DMS114 treated with DMSO at 0.1 percent for 48 hours (cell line): ENCODE results near the gene KCNH6.
A peak's percentile ranks its signal among the peaks of the same experiment; 100 is the strongest.

ENCODE experiments used
- DNase-seq: peaks from one replicate; lab custom pipeline; 2025; ENCODE audit not compliant: unreplicated experiment; lab: John Stamatoyannopoulos, UW

The KCNH6 gene

GRCh38 chr17:63523253-63523855, at the start of gene KCNH6:
KCNH6 (plus strand) TSS chr17:63523358; CDS start chr17:63523414, 56 bp downstream.
- DNase-seq, result no peak

GRCh38 chr17:63474174-63474573, 49.0 kb upstream of the KCNH6 start:
- DNase-seq, result no peak

DNA sequence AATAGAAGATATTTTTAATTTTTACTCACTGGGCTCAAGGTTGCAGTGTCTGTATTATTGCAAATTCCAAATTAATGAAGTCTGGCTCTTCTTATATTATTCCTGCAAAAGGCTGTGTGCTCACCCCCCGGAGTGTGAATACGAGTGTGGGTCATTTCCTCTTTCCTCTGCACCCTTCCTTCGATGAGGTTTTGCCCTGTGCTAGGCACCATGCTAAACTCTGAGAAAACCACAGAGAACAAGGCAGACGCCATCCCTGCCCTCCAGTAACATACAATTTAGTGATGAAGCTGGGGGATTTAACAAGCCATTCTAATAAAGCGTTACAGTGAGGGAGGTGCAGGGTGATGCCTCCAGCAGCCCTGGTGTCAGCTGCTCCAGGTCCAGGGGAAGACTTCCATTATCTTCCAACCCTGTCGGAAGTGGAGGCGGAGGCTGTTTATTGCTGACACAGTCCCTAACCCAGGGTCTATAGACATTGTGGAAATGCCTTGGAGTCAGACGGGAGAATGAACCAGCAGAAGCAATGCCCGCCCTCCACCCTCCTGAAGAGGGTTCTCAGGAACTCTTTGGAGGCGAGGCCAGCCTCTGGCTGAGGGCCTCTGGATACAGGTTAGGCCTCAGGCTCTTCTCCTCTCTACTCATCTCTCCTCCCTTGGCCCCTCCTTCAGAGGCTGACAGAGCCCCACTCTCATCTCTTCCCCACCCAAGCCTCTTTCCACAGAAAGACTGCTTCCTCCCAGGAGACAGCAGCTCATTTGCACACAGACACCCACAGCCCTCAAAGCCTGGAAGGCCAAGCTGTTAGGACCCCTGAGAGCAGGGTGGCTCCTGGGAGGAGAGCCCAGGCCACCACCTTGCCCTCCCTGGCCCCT, 48.3 kb upstream of the KCNH6 start:
- no peak for DNase-seq

GRCh38 chr17:63475491-63476412, 47.4 kb upstream of the KCNH6 start:
- no peak for DNase-seq

DNA sequence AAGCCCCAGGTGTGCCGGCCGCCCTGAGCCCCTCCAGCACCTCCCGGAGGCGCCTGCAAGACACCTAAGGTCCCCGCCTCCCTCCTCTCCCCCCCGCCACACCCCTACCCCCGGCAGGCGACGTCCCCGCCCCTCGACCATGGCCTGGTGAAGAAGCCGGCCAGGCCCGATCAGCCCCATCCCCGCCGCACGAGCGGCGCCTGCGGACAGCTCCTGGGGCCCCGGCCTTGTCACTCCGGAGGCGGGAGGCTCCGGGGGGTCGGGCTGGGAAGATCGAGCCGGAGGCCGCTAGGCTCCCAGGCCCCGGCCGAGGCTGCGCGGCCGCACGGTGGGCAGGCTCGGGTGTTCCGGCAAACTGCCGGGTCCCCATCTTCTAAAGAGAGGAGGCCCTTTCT, 46.7 kb upstream of the KCNH6 start:
- no peak for DNase-seq

DNA sequence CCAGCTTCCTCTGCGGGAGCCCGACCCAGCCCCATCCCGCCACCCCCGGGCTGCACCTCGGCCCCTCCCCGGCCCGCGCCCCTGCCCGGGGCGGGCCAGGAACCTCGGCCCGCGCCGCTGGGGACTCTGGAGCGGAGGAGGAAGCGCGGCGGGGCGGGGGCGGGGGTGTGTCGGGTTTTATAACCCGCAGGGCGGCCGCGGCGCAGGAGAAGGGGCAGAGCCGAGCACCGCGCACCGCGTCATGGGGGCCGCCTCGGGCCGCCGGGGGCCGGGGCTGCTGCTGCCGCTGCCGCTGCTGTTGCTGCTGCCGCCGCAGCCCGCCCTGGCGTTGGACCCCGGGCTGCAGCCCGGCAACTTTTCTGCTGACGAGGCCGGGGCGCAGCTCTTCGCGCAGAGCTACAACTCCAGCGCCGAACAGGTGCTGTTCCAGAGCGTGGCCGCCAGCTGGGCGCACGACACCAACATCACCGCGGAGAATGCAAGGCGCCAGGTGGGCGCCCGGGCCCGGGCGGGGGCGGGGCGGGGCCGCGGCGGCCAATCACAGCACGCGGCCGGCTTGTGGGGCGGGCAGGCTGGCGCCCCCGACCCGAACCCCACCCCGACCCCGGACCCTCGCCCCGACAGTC, 46.2 kb upstream of the KCNH6 start, which contains the start of gene ACE:
ACE (plus strand) TSS at position 208 of the 626 bp plus-strand sequence; CDS start at position 242, 34 bp downstream.
- no peak for DNase-seq

- no peak for DNase-seq
Measured at GRCh38 chr17:63477480-63478440, 45.4 kb upstream of the KCNH6 start.

- peak; percentile 27 for DNase-seq
Measured at GRCh38 chr17:63478814-63479494, 44.2 kb upstream of the KCNH6 start.

DNA sequence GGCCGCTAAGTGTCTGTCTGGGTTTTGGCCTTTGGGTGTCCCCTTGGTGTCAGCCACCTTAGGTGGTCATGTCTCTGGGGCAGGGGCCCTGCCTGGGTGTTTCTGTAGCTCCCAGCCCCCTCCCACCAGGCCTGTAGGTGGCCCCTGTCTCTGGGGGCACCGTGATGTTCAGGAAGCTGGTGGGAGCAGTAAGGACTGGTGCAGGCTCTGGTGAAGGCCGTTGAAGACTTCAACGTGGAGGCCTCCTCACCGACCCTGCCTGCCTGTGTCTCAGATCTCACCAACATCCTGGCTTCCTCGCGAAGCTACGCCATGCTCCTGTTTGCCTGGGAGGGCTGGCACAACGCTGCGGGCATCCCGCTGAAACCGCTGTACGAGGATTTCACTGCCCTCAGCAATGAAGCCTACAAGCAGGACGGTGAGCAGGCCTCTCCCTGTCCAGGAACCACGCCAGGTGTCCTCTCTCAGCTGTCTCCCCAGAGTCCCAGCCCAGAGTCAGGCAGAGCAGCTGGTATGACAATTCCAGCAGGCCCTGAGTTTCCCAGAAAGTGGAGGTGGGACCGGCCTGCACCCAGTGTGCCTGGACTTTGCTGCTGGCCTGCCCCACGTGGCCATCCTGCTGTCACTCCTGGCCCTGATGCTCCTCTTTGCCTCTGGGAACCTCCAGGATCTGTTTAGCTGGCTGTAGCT, 43.5 kb upstream of the KCNH6 start:
- DNase-seq, result no peak

DNA sequence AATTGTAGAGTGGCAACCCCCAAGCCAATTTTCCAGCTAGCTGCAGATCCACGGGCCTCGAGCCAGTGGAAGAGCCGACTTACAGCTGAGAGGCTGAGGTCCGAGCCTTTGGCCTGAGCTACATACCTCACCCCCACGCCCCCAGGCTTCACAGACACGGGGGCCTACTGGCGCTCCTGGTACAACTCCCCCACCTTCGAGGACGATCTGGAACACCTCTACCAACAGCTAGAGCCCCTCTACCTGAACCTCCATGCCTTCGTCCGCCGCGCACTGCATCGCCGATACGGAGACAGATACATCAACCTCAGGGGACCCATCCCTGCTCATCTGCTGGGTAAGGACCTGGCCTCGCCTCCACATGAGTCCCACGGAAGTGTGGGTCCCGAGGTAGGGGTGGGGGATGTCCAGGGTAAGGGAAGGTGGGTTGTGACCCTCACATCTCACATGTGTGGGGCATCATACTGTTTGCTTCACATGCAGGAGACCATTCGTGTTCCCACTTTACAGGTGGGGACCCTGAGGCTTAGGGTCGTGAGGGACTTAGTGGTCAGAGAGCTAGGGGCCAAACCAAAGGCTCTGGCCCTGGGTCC, 42.9 kb upstream of the KCNH6 start:
- DNase-seq, result no peak

- no peak for DNase-seq
Measured at GRCh38 chr17:63480826-63481487, 42.2 kb upstream of the KCNH6 start.

DNA sequence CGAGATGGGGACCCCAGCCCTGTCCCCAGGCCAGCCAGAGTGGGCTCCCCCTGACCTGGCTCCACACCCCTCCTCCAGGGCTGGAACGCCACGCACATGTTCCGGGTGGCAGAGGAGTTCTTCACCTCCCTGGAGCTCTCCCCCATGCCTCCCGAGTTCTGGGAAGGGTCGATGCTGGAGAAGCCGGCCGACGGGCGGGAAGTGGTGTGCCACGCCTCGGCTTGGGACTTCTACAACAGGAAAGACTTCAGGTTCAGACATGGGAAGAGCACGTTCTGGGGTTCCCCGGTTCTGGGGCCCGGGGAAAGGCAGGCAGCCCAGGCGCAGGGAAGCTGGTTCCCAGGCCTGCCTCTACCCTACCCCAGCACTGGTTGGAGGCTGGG, 41.7 kb upstream of the KCNH6 start:
- DNase-seq, result no peak

DNA sequence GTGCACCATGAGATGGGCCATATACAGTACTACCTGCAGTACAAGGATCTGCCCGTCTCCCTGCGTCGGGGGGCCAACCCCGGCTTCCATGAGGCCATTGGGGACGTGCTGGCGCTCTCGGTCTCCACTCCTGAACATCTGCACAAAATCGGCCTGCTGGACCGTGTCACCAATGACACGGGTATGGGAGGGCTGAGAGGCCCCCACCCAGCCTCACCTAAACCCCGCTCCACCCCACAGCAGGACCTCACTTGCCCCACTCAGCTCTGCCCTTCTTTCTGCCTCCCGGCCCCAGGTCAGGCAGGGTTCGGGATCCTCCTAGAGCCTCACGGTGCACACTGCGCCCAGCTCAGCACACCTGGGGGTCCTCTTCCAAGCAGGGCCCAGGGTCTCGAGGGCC, 40.6 kb upstream of the KCNH6 start:
- no peak for DNase-seq

DNA sequence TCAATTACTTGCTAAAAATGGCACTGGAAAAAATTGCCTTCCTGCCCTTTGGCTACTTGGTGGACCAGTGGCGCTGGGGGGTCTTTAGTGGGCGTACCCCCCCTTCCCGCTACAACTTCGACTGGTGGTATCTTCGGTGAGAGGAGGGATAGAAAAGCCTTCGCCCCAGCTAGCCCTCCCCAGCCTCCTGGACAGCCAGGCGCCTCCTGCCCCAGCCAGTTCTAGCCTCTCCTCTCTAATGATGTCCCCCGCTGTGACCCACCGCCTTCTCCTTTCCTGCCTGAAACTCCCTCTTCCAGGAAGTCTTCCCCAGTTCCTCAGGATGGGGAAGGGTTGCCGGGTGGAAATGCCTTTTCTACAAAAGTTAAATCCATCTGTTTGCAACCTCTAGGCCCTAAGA, 40.1 kb upstream of the KCNH6 start:
- DNase-seq, result no peak

- no peak for DNase-seq
Measured at GRCh38 chr17:63483655-63484575, 39.2 kb upstream of the KCNH6 start.

DNA sequence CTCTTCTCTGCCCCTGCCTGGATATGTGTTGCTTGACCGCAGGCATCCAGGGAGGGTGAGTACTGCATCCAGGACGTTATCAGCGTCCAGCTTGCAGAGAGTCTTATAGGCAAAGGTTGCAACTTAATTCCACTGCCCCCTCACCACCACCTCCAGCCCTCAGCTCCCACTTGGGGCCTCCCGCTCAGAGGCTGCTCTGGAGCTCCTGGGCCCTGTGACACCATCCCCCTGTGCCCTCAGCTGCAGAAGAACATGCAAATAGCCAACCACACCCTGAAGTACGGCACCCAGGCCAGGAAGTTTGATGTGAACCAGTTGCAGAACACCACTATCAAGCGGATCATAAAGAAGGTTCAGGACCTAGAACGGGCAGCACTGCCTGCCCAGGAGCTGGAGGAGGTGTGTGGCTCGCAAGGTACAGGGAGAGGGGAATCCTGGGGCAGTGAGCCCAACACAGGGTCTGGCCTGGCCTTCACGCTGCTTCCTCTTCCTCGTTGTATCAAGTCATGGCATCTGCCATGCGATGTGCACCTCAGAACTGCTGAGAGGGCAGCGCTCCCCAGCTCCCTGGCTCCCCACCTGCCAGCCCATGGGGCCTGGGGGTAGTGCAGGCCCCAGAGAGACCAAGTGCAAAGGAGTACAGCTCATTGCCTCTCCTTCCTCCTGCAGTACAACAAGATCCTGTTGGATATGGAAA, 36.7 kb upstream of the KCNH6 start:
- DNase-seq, result no peak
